Mesendoderm (in vitro differentiated cells): Measurements from ENCODE around the gene TASP1.
"Not testable (repeated sequence)": the region's sequence is repeated elsewhere in the genome, so short reads cannot be mapped to it uniquely, and the experiment has no call there.

Experiments
- DNase-seq: peaks from one replicate; pipeline ENCODE4 v3.0.0; 2013
- H2AK5ac ChIP-seq: 2 replicates; pipeline ENCODE4 v1.6.1; 2013; ENCODE audit warnings: low read length, inconsistent platforms
- H2BK120ac ChIP-seq: 2 replicates; pipeline ENCODE4 v1.6.1; 2013; ENCODE audit warnings: low read depth, mild to moderate bottlenecking, low read length, moderate library complexity, mixed read lengths
- H2BK15ac ChIP-seq: replicated peaks from 2 replicates; pipeline ENCODE4 v1.6.1; 2013; ENCODE audit warnings: low read depth, mild to moderate bottlenecking, moderate library complexity
- H2BK5ac ChIP-seq: 2 replicates; pipeline ENCODE4 v1.6.1; 2013; ENCODE audit warnings: low read length, inconsistent platforms
- H3K18ac ChIP-seq: 2 replicates; pipeline ENCODE4 v1.6.1; 2013; ENCODE audit warnings: mild to moderate bottlenecking, low read length, mixed read lengths
- H3K23ac ChIP-seq: one replicate; pipeline ENCODE4 v1.6.1; 2013; ENCODE audit warnings: low read length
- H3K27ac ChIP-seq: 2 replicates; pipeline ENCODE4 v1.5.1; 2013; ENCODE audit warnings: low read depth, mild to moderate bottlenecking, inconsistent platforms, low read length, moderate library complexity
- H3K27me3 ChIP-seq: 2 replicates; pipeline ENCODE4 v1.6.1; 2013; ENCODE audit warnings: low read length, control low read depth, mild to moderate bottlenecking, inconsistent platforms; ENCODE audit not compliant: insufficient read depth, poor library complexity
- H3K36me3 ChIP-seq: 2 replicates; pipeline ENCODE4 v1.6.1; 2013; ENCODE audit warnings: low read length, inconsistent platforms; ENCODE audit not compliant: control insufficient read depth, insufficient read depth
- H3K4ac ChIP-seq: one replicate; pipeline ENCODE4 v1.6.1; 2013; ENCODE audit warnings: low read depth, mild to moderate bottlenecking, low read length, moderate library complexity
- H3K4me1 ChIP-seq: 2 replicates; pipeline ENCODE4 v1.6.1; 2013; ENCODE audit warnings: low read depth, low read length, inconsistent platforms; ENCODE audit not compliant: control insufficient read depth
- H3K4me2 ChIP-seq: 2 replicates; pipeline ENCODE4 v1.6.1; 2013; ENCODE audit warnings: low read length
- H3K4me3 ChIP-seq: 2 replicates; pipeline ENCODE4 v1.5.1; 2013; ENCODE audit warnings: mild to moderate bottlenecking, low read length
- H3K56ac ChIP-seq: one replicate; pipeline ENCODE4 v1.6.1; 2013; ENCODE audit warnings: low read length
- H3K79me1 ChIP-seq: 2 replicates; pipeline ENCODE4 v1.6.1; 2013; ENCODE audit warnings: low read length, inconsistent platforms
- H3K79me2 ChIP-seq: 2 replicates; pipeline ENCODE4 v1.6.1; 2013; ENCODE audit warnings: mild to moderate bottlenecking, low read length; ENCODE audit not compliant: control insufficient read depth, insufficient read depth
- H3K9ac ChIP-seq: 2 replicates; pipeline ENCODE4 v1.6.1; 2013; ENCODE audit warnings: low read length, inconsistent platforms
- H4K5ac ChIP-seq: one replicate; pipeline ENCODE4 v1.6.1; 2013; ENCODE audit warnings: low read length
- H4K8ac ChIP-seq: one replicate; pipeline ENCODE4 v1.6.1; 2013; ENCODE audit warnings: low read depth, mild to moderate bottlenecking, control low read depth, low read length, moderate library complexity
- WGBS: extraction: QIAGEN DNeasy Blood & Tissue Kit; methylation state at CpG from one replicate; pipeline ENCODE4 v1.1.7; 2013; ENCODE audit warnings: low lambda C conversion rate, missing lambda C conversion rate; ENCODE audit not compliant: insufficient coverage; ENCODE audit errors: extremely low coverage; 5-methylcytosine and 5-hydroxymethylcytosine counted together

TASP1 gene

DNA sequence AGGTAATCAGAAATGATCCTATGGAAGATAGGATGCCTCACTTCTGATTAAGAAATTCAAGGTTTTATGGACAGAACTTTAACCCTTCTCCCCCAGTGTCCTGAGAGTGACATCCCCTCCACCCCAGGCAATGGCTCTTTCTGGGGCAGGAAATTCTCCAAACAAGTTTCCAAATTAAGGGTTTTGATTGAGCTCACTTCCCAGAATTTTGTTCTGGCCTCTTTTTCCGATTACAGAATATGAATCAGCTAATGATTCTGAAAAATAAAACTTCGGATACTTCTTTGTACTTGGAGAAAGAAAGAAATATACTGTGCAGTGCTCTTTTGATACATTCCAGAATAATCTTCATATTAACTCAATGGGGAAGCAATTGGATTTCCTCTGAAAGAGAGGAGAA, 32.8 kb upstream of the TASP1 start:
- Histone ChIP-seq H3K18ac (no peak overlapping the region), H3K27ac (no peak overlapping the region), H3K56ac (no peak overlapping the region), H3K4me3 (no peak overlapping the region), H4K8ac (no peak overlapping the region), H3K9ac (no peak overlapping the region), H2BK15ac (no peak overlapping the region), H3K36me3 (no peaks in the 10 kb centered on the region), H3K23ac (no peak overlapping the region), H2AK5ac (no peak overlapping the region), H3K27me3 (no peaks in the 10 kb centered on the region), H4K5ac (no peak overlapping the region), H3K4me2 (no peak overlapping the region), H3K79me2 (no peaks in the 10 kb centered on the region), H3K4ac (no peak overlapping the region), H2BK5ac (no peak overlapping the region), H2BK120ac (no peak overlapping the region), H3K79me1 (no peaks in the 10 kb centered on the region), H3K4me1 (no peaks in the 10 kb centered on the region)
- no CpG with 5 or more reads among the region's 2 CpGs for WGBS
- no peak for DNase-seq

DNA sequence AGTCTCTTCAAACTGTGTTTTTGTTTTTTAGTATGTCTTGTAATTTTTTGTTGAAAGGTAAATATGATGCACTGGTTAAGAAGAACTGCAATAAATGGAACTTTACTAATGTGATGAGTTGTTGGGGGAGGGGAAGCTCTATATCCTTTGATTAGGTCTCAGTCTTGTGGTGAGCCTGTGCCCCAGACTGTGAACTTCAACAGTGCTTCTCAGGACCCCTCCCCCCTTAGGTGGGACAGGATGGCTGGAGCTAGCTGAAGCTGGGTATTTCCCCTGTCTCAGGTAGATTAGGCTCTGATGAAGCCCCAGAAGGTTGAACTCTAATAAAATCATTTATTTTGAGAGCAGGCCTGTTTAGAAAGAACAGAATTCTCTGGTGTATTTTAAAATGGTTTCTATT, 31.4 kb upstream of the TASP1 start:
- Histone ChIP-seq H3K4me2 (no peak overlapping the region), H3K56ac (no peak overlapping the region), H3K79me2 (no peaks in the 10 kb centered on the region), H3K9ac (no peak overlapping the region), H3K23ac (no peak overlapping the region), H3K36me3 (no peaks in the 10 kb centered on the region), H3K18ac (no peak overlapping the region), H4K8ac (no peak overlapping the region), H3K27ac (no peak overlapping the region), H2BK5ac (no peak overlapping the region), H3K27me3 (no peaks in the 10 kb centered on the region), H3K4me1 (no peaks in the 10 kb centered on the region), H3K4ac (no peak overlapping the region), H3K4me3 (no peak overlapping the region), H4K5ac (no peak overlapping the region), H2BK120ac (no peak overlapping the region), H2AK5ac (no peak overlapping the region), H3K79me1 (no peaks in the 10 kb centered on the region), H2BK15ac (no peak overlapping the region)
- DNase-seq, result peak; percentile 22

DNA sequence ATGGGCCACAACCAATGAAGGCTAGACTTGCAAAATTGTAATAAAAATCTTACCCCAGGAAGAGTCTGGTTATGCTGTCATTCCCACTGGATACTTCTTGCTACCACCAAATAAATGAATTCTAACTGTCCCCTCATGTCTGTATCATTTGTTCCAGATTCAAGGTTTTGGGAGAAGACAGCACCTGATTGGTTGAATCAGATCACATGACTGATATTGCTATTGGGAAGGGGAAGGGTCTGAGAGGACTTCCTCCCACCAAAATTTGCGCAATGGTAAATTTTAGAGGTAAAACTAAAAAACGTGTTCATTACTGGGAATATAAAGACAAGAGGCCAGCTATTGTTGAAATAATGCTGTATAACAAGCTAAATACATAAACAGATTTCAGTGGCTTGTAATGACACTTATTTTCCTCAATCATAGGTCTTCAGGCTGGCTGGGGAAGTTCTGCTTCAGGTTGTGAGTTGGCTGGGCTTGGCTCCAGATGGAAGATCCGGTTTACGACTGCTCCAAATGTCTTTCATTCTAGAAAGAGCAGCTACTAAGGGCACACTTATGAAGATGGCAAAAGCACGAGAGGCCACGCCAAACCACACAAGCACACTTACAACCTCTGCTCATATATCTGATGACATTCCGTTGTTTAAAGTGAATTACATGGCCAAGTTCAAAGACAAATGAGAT, 27.1 kb upstream of the TASP1 start:
- H3K9ac ChIP-seq, result no peak overlapping the region
- no peaks in the 10 kb centered on the region for H3K4me1 ChIP-seq
- H3K36me3 ChIP-seq, result no peaks in the 10 kb centered on the region
- no peak overlapping the region for H4K5ac ChIP-seq
- no peak overlapping the region for H3K4ac ChIP-seq
- H3K79me2 ChIP-seq, result no peaks in the 10 kb centered on the region
- no peak overlapping the region for H2BK120ac ChIP-seq
- WGBS, result no CpG with 5 or more reads among the region's 7 CpGs
- H3K27ac ChIP-seq, result no peak overlapping the region
- H3K56ac ChIP-seq, result no peak overlapping the region
- H3K18ac ChIP-seq, result no peak overlapping the region
- H4K8ac ChIP-seq, result no peak overlapping the region
- no peak overlapping the region for H3K4me2 ChIP-seq
- H3K27me3 ChIP-seq, result no peaks in the 10 kb centered on the region
- no peak overlapping the region for H2BK15ac ChIP-seq
- H3K79me1 ChIP-seq, result no peaks in the 10 kb centered on the region
- H3K4me3 ChIP-seq, result no peak overlapping the region
- no peak for DNase-seq
- no peak overlapping the region for H3K23ac ChIP-seq
- H2BK5ac ChIP-seq, result no peak overlapping the region
- no peak overlapping the region for H2AK5ac ChIP-seq

DNA sequence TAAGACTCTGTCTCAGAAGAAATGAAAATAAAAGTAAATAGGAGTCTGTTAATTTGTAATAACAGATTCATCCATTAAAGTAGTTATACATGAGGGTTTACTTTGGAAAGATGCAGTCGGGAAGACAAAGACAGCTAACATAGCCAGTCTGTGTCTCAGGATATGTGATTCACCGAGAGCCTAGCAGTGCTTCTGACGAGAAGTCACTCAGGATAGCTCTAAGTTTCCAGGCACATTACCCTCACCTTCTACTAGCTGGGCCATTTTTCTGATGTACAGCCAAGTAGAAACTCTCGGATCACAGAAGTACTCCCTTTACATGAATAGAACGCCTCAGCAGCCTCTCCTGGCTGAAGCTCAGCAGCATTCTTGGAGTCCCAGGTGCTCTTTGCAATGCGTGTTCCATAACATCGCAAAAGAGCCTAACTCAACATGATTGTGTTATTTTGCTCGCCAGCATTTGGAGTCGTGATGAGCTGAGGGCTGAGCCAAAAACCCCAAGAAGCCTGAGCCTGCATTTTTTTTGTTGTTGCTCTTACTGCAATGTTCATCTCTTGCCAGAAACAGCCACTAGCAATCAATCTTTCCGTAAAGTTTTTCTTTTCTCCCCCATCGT, 22.4 kb upstream of the TASP1 start:
- Histone ChIP-seq H4K8ac (no peak overlapping the region), H3K4me3 (no peak overlapping the region), H3K4me2 (no peak overlapping the region), H2AK5ac (no peak overlapping the region), H3K27me3 (no peaks in the 10 kb centered on the region), H2BK120ac (no peak overlapping the region), H3K56ac (no peak overlapping the region), H3K27ac (no peak overlapping the region), H4K5ac (no peak overlapping the region), H3K18ac (no peak overlapping the region), H2BK15ac (no peak overlapping the region), H3K9ac (no peak overlapping the region), H3K36me3 (no peaks in the 10 kb centered on the region), H3K4ac (no peak overlapping the region), H3K23ac (no peak overlapping the region), H3K4me1 (no peaks in the 10 kb centered on the region), H2BK5ac (no peak overlapping the region), H3K79me1 (no peaks in the 10 kb centered on the region), H3K79me2 (no peaks in the 10 kb centered on the region)
- no peak for DNase-seq
- no CpG with 5 or more reads among the region's 11 CpGs for WGBS

DNA sequence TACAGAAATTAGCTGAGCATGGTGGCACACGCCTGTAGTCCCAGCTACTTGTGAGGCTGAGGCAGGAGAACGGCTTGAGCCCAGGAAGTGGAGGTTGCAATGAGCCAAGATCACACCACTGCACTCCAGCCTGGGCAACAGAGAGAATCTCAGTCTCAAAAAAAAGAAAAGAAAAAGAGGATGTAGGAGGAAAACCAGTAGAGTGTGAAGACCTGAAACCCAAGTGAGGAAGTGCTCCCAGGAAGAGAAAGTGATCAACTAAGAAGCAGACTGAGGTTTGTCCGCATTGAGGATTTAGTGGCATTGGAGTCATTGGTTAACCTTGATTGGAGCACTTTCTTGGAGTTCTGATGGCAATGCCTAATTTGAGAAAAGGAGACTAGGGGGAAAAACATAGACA, 20.6 kb upstream of the TASP1 start:
- no peak overlapping the region for H3K4ac ChIP-seq
- no peak overlapping the region for H3K4me2 ChIP-seq
- no peak overlapping the region for H4K8ac ChIP-seq
- H3K27me3 ChIP-seq, result no peaks in the 10 kb centered on the region
- H3K79me2 ChIP-seq, result no peaks in the 10 kb centered on the region
- H2BK15ac ChIP-seq, result no peak overlapping the region
- DNase-seq, result no peak
- H3K4me1 ChIP-seq, result no peaks in the 10 kb centered on the region
- no peak overlapping the region for H2BK5ac ChIP-seq
- no peak overlapping the region for H4K5ac ChIP-seq
- H3K79me1 ChIP-seq, result no peaks in the 10 kb centered on the region
- H2BK120ac ChIP-seq, result no peak overlapping the region
- no CpG with 5 or more reads among the region's 3 CpGs for WGBS
- H3K36me3 ChIP-seq, result no peaks in the 10 kb centered on the region
- no peak overlapping the region for H3K18ac ChIP-seq
- H3K56ac ChIP-seq, result no peak overlapping the region
- H3K27ac ChIP-seq, result no peak overlapping the region
- H3K9ac ChIP-seq, result no peak overlapping the region
- H2AK5ac ChIP-seq, result no peak overlapping the region
- no peak overlapping the region for H3K23ac ChIP-seq
- H3K4me3 ChIP-seq, result no peak overlapping the region

DNA sequence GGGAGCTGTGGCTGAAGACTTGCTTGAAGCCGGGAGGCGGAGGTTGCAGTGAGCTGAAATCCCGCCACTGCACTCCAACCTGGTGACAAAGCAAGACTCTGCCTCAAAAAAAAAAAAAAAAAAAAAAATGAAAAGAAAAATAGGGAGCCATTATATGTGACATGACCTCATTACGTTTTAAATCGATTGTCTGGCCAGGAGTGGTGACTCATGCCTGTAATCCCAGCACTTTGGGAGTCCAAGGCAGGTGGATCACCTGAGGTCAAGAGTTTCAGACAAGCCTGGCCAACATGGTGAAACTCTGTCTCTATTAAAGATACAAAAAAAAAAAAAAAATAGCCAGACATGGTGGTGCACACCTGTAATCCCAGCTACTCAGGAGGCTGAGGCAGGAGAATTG, 19.3 kb upstream of the TASP1 start:
- H3K4me2 ChIP-seq, H3K27me3 ChIP-seq, H2BK15ac ChIP-seq, DNase-seq, H3K27ac ChIP-seq, H3K79me2 ChIP-seq, H3K4me1 ChIP-seq, H2AK5ac ChIP-seq, H3K23ac ChIP-seq, H3K9ac ChIP-seq, H2BK5ac ChIP-seq, H3K79me1 ChIP-seq, H3K18ac ChIP-seq, H4K5ac ChIP-seq, H3K56ac ChIP-seq, H3K4me3 ChIP-seq, H4K8ac ChIP-seq, H3K4ac ChIP-seq, H2BK120ac ChIP-seq, H3K36me3 ChIP-seq: not testable (repeated sequence)
- no CpG with 5 or more reads among the region's 5 CpGs for WGBS
